Embryonic facial prominence (tissue), 1 donor: ENCODE data around the gene EPN3.
A peak's percentile ranks its signal among the peaks of the same experiment; 100 is the strongest.

Experiments
- DNase-seq: peaks from one replicate; pipeline ENCODE4 v3.0.0-alpha.2; 2016; ENCODE audit errors: extremely low spot score

EPN3 gene

GRCh38 chr17:50532452-50533024 lies at the start of gene EPN3:
TSS of gene EPN3 (plus strand) at chr17:50532735. CDS start at chr17:50536557, 3,822 bp downstream.
- no peak for DNase-seq

- no peak for DNase-seq
Measured at GRCh38 chr17:50483266-50483665, 49.3 kb upstream of the EPN3 start.

GRCh38 chr17:50484386-50485155 lies 48.0 kb upstream of the EPN3 start:
- no peak for DNase-seq

GRCh38 chr17:50487213-50488096 lies 45.1 kb upstream of the EPN3 start:
- no peak for DNase-seq

GRCh38 chr17:50488880-50489279 lies 43.7 kb upstream of the EPN3 start:
- no peak for DNase-seq

GRCh38 chr17:50491505-50491904 lies 41.0 kb upstream of the EPN3 start:
- no peak for DNase-seq

GRCh38 chr17:50492214-50492613 lies 40.3 kb upstream of the EPN3 start:
- no peak for DNase-seq

GRCh38 chr17:50493744-50494143 lies 38.8 kb upstream of the EPN3 start:
- no peak for DNase-seq

- no peak for DNase-seq
Measured at GRCh38 chr17:50495217-50495823, 37.2 kb upstream of the EPN3 start.

- DNase-seq = no peak
Measured at GRCh38 chr17:50495918-50496317, 36.6 kb upstream of the EPN3 start.

- no peak for DNase-seq
Measured at GRCh38 chr17:50498021-50498874, 34.3 kb upstream of the EPN3 start.

GRCh38 chr17:50499270-50499669 lies 33.3 kb upstream of the EPN3 start:
- no peak for DNase-seq

- DNase-seq = no peak
Measured at GRCh38 chr17:50499721-50500120, 32.8 kb upstream of the EPN3 start.

GRCh38 chr17:50501054-50501453 lies 31.5 kb upstream of the EPN3 start:
- no peak for DNase-seq

GRCh38 chr17:50502301-50502990 lies 30.1 kb upstream of the EPN3 start:
- DNase-seq = no peak

- no peak for DNase-seq
Measured at GRCh38 chr17:50505591-50506130, 26.9 kb upstream of the EPN3 start.

- no peak for DNase-seq
Measured at GRCh38 chr17:50506298-50506697, 26.2 kb upstream of the EPN3 start.

GRCh38 chr17:50507871-50508572 lies 24.5 kb upstream of the EPN3 start, which contains the start of gene MYCBPAP:
TSS of gene MYCBPAP (plus strand) at chr17:50508439. CDS start at chr17:50508675, 236 bp downstream.
- DNase-seq = peak; percentile 79
